ENCODE data around the gene OR2G2.

DNA sequence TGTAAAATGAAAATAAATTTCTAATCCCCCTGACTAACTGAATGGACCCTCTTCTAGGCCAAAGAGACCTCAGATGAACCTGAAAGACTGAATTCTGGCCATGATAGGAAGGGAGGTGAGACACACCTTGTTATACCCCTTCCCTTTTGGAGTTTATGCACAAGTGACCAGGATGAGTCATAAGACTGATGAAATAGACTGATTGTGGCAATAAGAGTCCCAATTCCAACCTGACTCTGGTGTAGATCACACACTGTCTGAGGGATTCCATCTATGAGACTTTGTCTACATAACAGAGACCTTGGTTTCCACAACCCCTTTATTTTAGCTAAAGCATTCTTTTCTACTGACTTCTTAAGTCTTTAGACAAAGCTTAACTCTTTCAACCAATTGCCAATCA is 13.5 kb upstream of the OR2G2 start:
- TF ChIP-seq CTCF (IDR thresholded peaks at IDR 0.05) (no peak), POLR2A (IDR thresholded peaks at IDR 0.05) (no peak)
